ENCODE data around the gene BZW1.
"Not testable (repeated sequence)": the region's sequence is repeated elsewhere in the genome, so short reads cannot be mapped to it uniquely, and the experiment has no call there.

Gene BZW1

GRCh38 chr2:200800458-200800857, 11.3 kb upstream of the BZW1 start:
- no peaks in the 10 kb centered on the region for H3K27me3 ChIP-seq (ENCODE audit: control insufficient read depth, insufficient read depth, low read length)

GRCh38 chr2:200801431-200801830, 10.3 kb upstream of the BZW1 start:
- H3K4me1 ChIP-seq; H3K9me3 ChIP-seq (ENCODE audit: control insufficient read depth, low read length): not testable (repeated sequence)

More at GRCh38 chr2:200800458-200800857, 11.3 kb upstream of the BZW1 start:
- H2AFZ ChIP-seq = no peak overlapping the region
- H3K79me2 ChIP-seq = no peaks in the 10 kb centered on the region
- H3K36me3 ChIP-seq (ENCODE audit: control insufficient read depth, insufficient read depth, low read length) = no peaks in the 10 kb centered on the region
- no peaks in the 10 kb centered on the region for H3K9me3 ChIP-seq (ENCODE audit: control insufficient read depth, low read length)
- H3K4me1 ChIP-seq = no peaks in the 10 kb centered on the region
- no peak overlapping the region for H3K27ac ChIP-seq
- TF ChIP-seq CTCF (IDR thresholded peaks at IDR 0.05) = no peak
- no peak overlapping the region for H3K4me3 ChIP-seq (ENCODE audit: low read depth, low read length)
- H3K9ac ChIP-seq = no peak overlapping the region
- H3K4me2 ChIP-seq (ENCODE audit: low read length) = no peak overlapping the region

GRCh38 chr2:200809506-200810251, 2.0 kb upstream of the BZW1 start:
- Histone ChIP-seq H3K4me2 (ENCODE audit: low read length) (no peak overlapping the region), H3K4me3 (ENCODE audit: low read depth, low read length) (no peak overlapping the region), H3K4me1 (peaks cover 5% of the 10 kb centered on the region), H3K27me3 (ENCODE audit: control insufficient read depth, insufficient read depth, low read length) (no peaks in the 10 kb centered on the region), H3K27ac (no peak overlapping the region), H2AFZ (peak overlapping the region; percentile 88), H3K9ac (no peak overlapping the region), H3K79me2 (peaks cover 19% of the 10 kb centered on the region), H3K36me3 (ENCODE audit: control insufficient read depth, insufficient read depth, low read length) (no peaks in the 10 kb centered on the region), H3K9me3 (ENCODE audit: control insufficient read depth, low read length) (no peaks in the 10 kb centered on the region)
- TF ChIP-seq CTCF (IDR thresholded peaks at IDR 0.05) = no peak

More at GRCh38 chr2:200801431-200801830, 10.3 kb upstream of the BZW1 start:
- not testable (repeated sequence) for H3K27me3 ChIP-seq (ENCODE audit: control insufficient read depth, insufficient read depth, low read length); H3K4me3 ChIP-seq (ENCODE audit: low read depth, low read length); H2AFZ ChIP-seq; H3K27ac ChIP-seq; H3K79me2 ChIP-seq; H3K4me2 ChIP-seq (ENCODE audit: low read length); H3K36me3 ChIP-seq (ENCODE audit: control insufficient read depth, insufficient read depth, low read length); H3K9ac ChIP-seq

GRCh38 chr2:200810252-200810997, 1.3 kb upstream of the BZW1 start:
- Histone ChIP-seq H3K4me2 (ENCODE audit: low read length) (peak overlapping the region; percentile 71), H3K4me1 (peaks cover 5% of the 10 kb centered on the region), H3K9ac (no peak overlapping the region), H3K9me3 (ENCODE audit: control insufficient read depth, low read length) (no peaks in the 10 kb centered on the region), H2AFZ (peak overlapping the region; percentile 88), H3K27ac (peak overlapping the region; percentile 85), H3K79me2 (peaks cover 26% of the 10 kb centered on the region), H3K27me3 (ENCODE audit: control insufficient read depth, insufficient read depth, low read length) (no peaks in the 10 kb centered on the region), H3K4me3 (ENCODE audit: low read depth, low read length) (peak overlapping the region; percentile 95), H3K36me3 (ENCODE audit: control insufficient read depth, insufficient read depth, low read length) (no peaks in the 10 kb centered on the region)
- no peak for TF ChIP-seq CTCF (IDR thresholded peaks at IDR 0.05)

GRCh38 chr2:200810998-200811332, 745 bp upstream of the BZW1 start:
- H3K27me3 ChIP-seq (ENCODE audit: control insufficient read depth, insufficient read depth, low read length) = no peaks in the 10 kb centered on the region
- no peaks in the 10 kb centered on the region for H3K36me3 ChIP-seq (ENCODE audit: control insufficient read depth, insufficient read depth, low read length)
- H3K79me2 ChIP-seq = peaks cover 31% of the 10 kb centered on the region
- H3K9ac ChIP-seq = no peak overlapping the region
- H3K9me3 ChIP-seq (ENCODE audit: control insufficient read depth, low read length) = no peaks in the 10 kb centered on the region
- H3K4me2 ChIP-seq (ENCODE audit: low read length) = peak overlapping the region; percentile 71
- peak overlapping the region; percentile 88 for H2AFZ ChIP-seq
- peaks cover 5% of the 10 kb centered on the region for H3K4me1 ChIP-seq
- no peak for TF ChIP-seq CTCF (IDR thresholded peaks at IDR 0.05)
- H3K4me3 ChIP-seq (ENCODE audit: low read depth, low read length) = peak overlapping the region; percentile 95
- peak overlapping the region; percentile 85 for H3K27ac ChIP-seq
